Fibroblast of lung (primary cell): Measurements from ENCODE around the gene TLCD4. TPM values are rescaled to one million over a fixed set of nuclear protein-coding genes. Genes with fewer than 3 reads are reported as not detected.
A peak's percentile ranks its signal among the peaks of the same experiment; 100 is the strongest.

Source experiments
- DNase-seq, 2 donors: peaks; one replicate each; pipeline versions ENCODE4 v3.0.0 to v3.0.0-alpha.2; 2010; ENCODE audit warnings: low read depth in 2 of 2
- H2AFZ ChIP-seq: 2 replicates; pipeline ENCODE4 v1.5.1; 2012; ENCODE audit warnings: low read length, control low read depth, inconsistent platforms
- H3K27ac ChIP-seq: 2 replicates; pipeline ENCODE4 v1.5.1; 2011; ENCODE audit warnings: low read length, control low read depth; ENCODE audit not compliant: insufficient read depth
- H3K27me3 ChIP-seq: 2 replicates; pipeline ENCODE4 v1.5.1; 2011; ENCODE audit warnings: mild to moderate bottlenecking, low read length; ENCODE audit not compliant: control insufficient read depth, insufficient read depth
- H3K36me3 ChIP-seq: 2 replicates; pipeline ENCODE4 v1.5.1; 2011; ENCODE audit warnings: low read length; ENCODE audit not compliant: control insufficient read depth, insufficient read depth
- H3K4me1 ChIP-seq: 2 replicates; pipeline ENCODE4 v1.5.1; 2011; ENCODE audit warnings: low read length; ENCODE audit not compliant: control insufficient read depth, insufficient read depth; ENCODE audit errors: extremely low read depth
- H3K4me2 ChIP-seq: 2 replicates; pipeline ENCODE4 v1.5.1; 2011; ENCODE audit warnings: low read length, control low read depth; ENCODE audit not compliant: insufficient read depth; ENCODE audit errors: extremely low read depth
- H3K4me3 ChIP-seq, 4 experiments: fragments of 200-600 bp in 1 of 4; sonication (generic) in 1 of 4; replicated peaks in 1 of 4; 2 replicates each; pipeline ENCODE4 v1.5.1; 2011 to 2016; ENCODE audit warnings: low read length in 4 of 4, low read depth in 3 of 4, mild to moderate bottlenecking in 3 of 4, control low read depth in 2 of 4, inconsistent platforms in 1 of 4, mixed read lengths in 1 of 4; ENCODE audit not compliant: insufficient read depth in 1 of 4; ENCODE audit errors: control extremely low read depth in 1 of 4
- H3K79me2 ChIP-seq: 2 replicates; pipeline ENCODE4 v1.5.1; 2012; ENCODE audit warnings: mild to moderate bottlenecking, low read length, inconsistent platforms; ENCODE audit not compliant: control insufficient read depth, insufficient read depth
- H3K9ac ChIP-seq: 2 replicates; pipeline ENCODE4 v1.5.1; 2011; ENCODE audit warnings: mild to moderate bottlenecking, low read length, control low read depth; ENCODE audit not compliant: insufficient read depth
- H3K9me3 ChIP-seq: 2 replicates; pipeline ENCODE4 v1.5.1; 2012; ENCODE audit warnings: low read depth, low read length; ENCODE audit not compliant: control insufficient read depth, insufficient read depth
- H4K20me1 ChIP-seq: 2 replicates; pipeline ENCODE4 v1.5.1; 2011; ENCODE audit warnings: low read length; ENCODE audit not compliant: control insufficient read depth, insufficient read depth; ENCODE audit errors: extremely low read depth
- CTCF ChIP-seq, 2 donors: IDR thresholded peaks in 1 of 2; conservative IDR thresholded peaks in 1 of 2; 1 replicate in 1 of 2; 2 replicates in 1 of 2; pipeline ENCODE4 v1.5.1; 2011 to 2012; ENCODE audit warnings: low read length in 2 of 2, control low read depth in 1 of 2, inconsistent platforms in 1 of 2, low read depth in 1 of 2, mild to moderate bottlenecking in 1 of 2
- EZH2 ChIP-seq: IDR thresholded peaks from 2 replicates; pipeline ENCODE4 v1.5.1; 2012; ENCODE audit warnings: low read length, control low read depth, mild to moderate bottlenecking; ENCODE audit errors: missing control alignments
- polyA plus RNA-seq, 2 donors: library from polyadenylated mRNA; depleted of rRNA in 1 of 2; stranded (reverse) in 1 of 2; unstranded in 1 of 2; fragments of >200 nt; gene quantifications; 2 replicates each; pipeline ENCODE4 v1.2.1, GENCODE V29; 2011 to 2012; ENCODE audit warnings: missing spikeins in 1 of 2
- total RNA-seq: library from RNA; depleted of rRNA; stranded (reverse); fragments of >200 nt; gene quantifications from 2 replicates; pipeline ENCODE4 v1.2.1, GENCODE V29; 2014

The TLCD4 gene
- total and polyA plus RNA-seq, 2 donors (not counting 1 experiment from before 2014, with no cell fraction given), result 1.5 to 2.1 TPM

GRCh38 chr1:95085376-95085775 lies 31.8 kb upstream of the TLCD4 start:
- Histone ChIP-seq H3K79me2 (no peaks in the 10 kb centered on the region), H3K4me3 (no peak overlapping the region), H3K27me3 (peaks cover 11% of the 10 kb centered on the region), H3K4me2 (no peak overlapping the region), H3K9ac (no peak overlapping the region), H3K9me3 (no peaks in the 10 kb centered on the region), H4K20me1 (no peaks in the 10 kb centered on the region), H2AFZ (no peak overlapping the region), H3K36me3 (no peaks in the 10 kb centered on the region), H3K27ac (no peak overlapping the region), H3K4me1 (peaks cover 3% of the 10 kb centered on the region)
- TF ChIP-seq CTCF (conservative IDR thresholded peaks at IDR 0.05 in 1 of 2, IDR thresholded peaks at IDR 0.05 in 1 of 2; ENCODE audit: low read depth in 1 of 2, low read length in 2 of 2) (no peak), EZH2 (no peak)
- DNase-seq, result no peak

GRCh38 chr1:95086949-95087533 lies 30.1 kb upstream of the TLCD4 start:
- Histone ChIP-seq H3K4me2 (peak overlapping the region; percentile 48), H2AFZ (no peak overlapping the region), H3K4me3 (no peak overlapping the region), H3K4me1 (peaks cover 3% of the 10 kb centered on the region), H3K36me3 (no peaks in the 10 kb centered on the region), H4K20me1 (no peaks in the 10 kb centered on the region), H3K27ac (peak overlapping the region; percentile 60), H3K27me3 (no peaks in the 10 kb centered on the region), H3K9me3 (no peaks in the 10 kb centered on the region), H3K9ac (no peak overlapping the region), H3K79me2 (no peaks in the 10 kb centered on the region)
- peak; percentile 91 to 94 for DNase-seq
- no peak for TF ChIP-seq CTCF (conservative IDR thresholded peaks at IDR 0.05 in 1 of 2, IDR thresholded peaks at IDR 0.05 in 1 of 2; ENCODE audit: low read depth in 1 of 2, low read length in 2 of 2)
- TF ChIP-seq EZH2, result no peak

DNA sequence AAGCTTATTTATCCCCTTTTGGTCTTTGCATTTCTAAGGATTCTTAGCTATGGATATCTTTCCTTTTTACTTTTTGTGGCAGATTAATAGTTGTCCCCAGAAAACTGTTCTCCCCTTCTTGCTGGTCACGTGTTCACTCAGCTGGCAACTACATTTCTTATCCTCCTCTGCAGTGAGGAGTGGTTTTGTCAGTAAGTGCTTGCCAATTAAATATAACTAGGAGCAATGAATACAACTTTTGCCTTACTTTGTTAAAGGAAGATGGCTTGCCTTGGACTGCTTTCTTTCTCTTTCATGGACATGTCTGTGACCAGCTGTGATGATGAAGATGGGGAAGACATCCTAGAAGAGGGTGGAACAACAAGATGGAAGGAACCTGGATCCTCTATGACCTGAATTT lies 28.9 kb upstream of the TLCD4 start:
- Histone ChIP-seq H4K20me1 (no peaks in the 10 kb centered on the region), H3K36me3 (no peaks in the 10 kb centered on the region), H3K4me1 (peaks cover 3% of the 10 kb centered on the region), H2AFZ (peak overlapping the region; percentile 5), H3K27ac (no peak overlapping the region), H3K9me3 (no peaks in the 10 kb centered on the region), H3K9ac (no peak overlapping the region), H3K79me2 (no peaks in the 10 kb centered on the region), H3K27me3 (no peaks in the 10 kb centered on the region), H3K4me3 (no peak overlapping the region), H3K4me2 (no peak overlapping the region)
- no peak for DNase-seq
- TF ChIP-seq EZH2, result no peak
- TF ChIP-seq CTCF (conservative IDR thresholded peaks at IDR 0.05 in 1 of 2, IDR thresholded peaks at IDR 0.05 in 1 of 2; ENCODE audit: low read depth in 1 of 2, low read length in 2 of 2), result no peak
